Peyer's patch (tissue), 4 donors: ENCODE measurements around the gene COX6B2. TPM values are rescaled to one million over a fixed set of nuclear protein-coding genes. Genes with fewer than 3 reads are reported as not detected.
A peak's percentile ranks its signal among the peaks of the same experiment; 100 is the strongest.

Experiments used
- DNase-seq, 3 donors: peaks; one replicate each; pipeline ENCODE4 v3.0.0-alpha.2; 2017 to 2019
- H3K27ac ChIP-seq, 4 donors: fragments of 200-600 bp; sonication (generic); one replicate each; pipeline ENCODE4 v1.5.1; 2016 to 2019
- H3K27me3 ChIP-seq, 2 donors: fragments of 200-600 bp; sonication (generic); one replicate each; pipeline ENCODE4 v1.5.1; 2019
- H3K36me3 ChIP-seq, 3 donors: fragments of 200-600 bp; sonication (generic); one replicate each; pipeline ENCODE4 v1.5.1; 2016 to 2019
- H3K4me1 ChIP-seq, 4 donors: fragments of 200-600 bp; sonication (generic); one replicate each; pipeline ENCODE4 v1.5.1; 2016 to 2019
- H3K4me3 ChIP-seq, 4 donors: fragments of 200-600 bp; sonication (generic); 1 replicate in 3 of 4; 2 replicates in 1 of 4; pipeline ENCODE4 v1.5.1; 2016 to 2019; ENCODE audit warnings: mild to moderate bottlenecking in 1 of 4
- H3K9me3 ChIP-seq, 4 donors: fragments of 200-600 bp; sonication (generic); one replicate each; pipeline ENCODE4 v1.5.1; 2016 to 2019; ENCODE audit warnings: mild to moderate bottlenecking in 1 of 4
- CTCF ChIP-seq, 6 experiments: fragments of 450-650 bp in 4 of 6; fragments of 200-600 bp in 2 of 6; sonication (generic) in 1 of 6; IDR thresholded peaks; one replicate each; pipeline ENCODE4 v1.5.1; 2017 to 2019; ENCODE audit warnings: antibody characterized with exemption in 6 of 6, mild to moderate bottlenecking in 3 of 6, moderate library complexity in 1 of 6
- POLR2A ChIP-seq, 2 donors: fragments of 450-650 bp; IDR thresholded peaks; one replicate each; pipeline ENCODE4 v1.5.1; 2017; ENCODE audit warnings: antibody characterized with exemption in 2 of 2, mild to moderate bottlenecking in 2 of 2, moderate library complexity in 2 of 2
- total RNA-seq, 4 donors: library from RNA; depleted of rRNA; stranded (reverse); fragments of >200 nt; gene quantifications; one replicate each; pipeline ENCODE4 v1.1.0, GENCODE V29; 2016

Gene COX6B2
- total RNA-seq, 4 donors from 2014 or later = not detected

GRCh38 chr19:55319785-55320184, 34.7 kb downstream of the COX6B2 start:
- Histone ChIP-seq H3K4me1 (peaks cover 0 to 14% (median 0%) of the 10 kb centered on the region in 4 donors), H3K9me3 (no peaks in the 10 kb centered on the region), H3K36me3 (peaks cover 0 to 39% (median 0%) of the 10 kb centered on the region in 3 donors), H3K27ac (no peak overlapping the region), H3K4me3 (peak overlapping the region in 1 of 4 donors; percentile 46), H3K27me3 (no peaks in the 10 kb centered on the region)
- no peak for DNase-seq
- TF ChIP-seq CTCF (IDR thresholded peaks at IDR 0.05) (no peak), POLR2A (IDR thresholded peaks at IDR 0.05) (no peak)

DNA sequence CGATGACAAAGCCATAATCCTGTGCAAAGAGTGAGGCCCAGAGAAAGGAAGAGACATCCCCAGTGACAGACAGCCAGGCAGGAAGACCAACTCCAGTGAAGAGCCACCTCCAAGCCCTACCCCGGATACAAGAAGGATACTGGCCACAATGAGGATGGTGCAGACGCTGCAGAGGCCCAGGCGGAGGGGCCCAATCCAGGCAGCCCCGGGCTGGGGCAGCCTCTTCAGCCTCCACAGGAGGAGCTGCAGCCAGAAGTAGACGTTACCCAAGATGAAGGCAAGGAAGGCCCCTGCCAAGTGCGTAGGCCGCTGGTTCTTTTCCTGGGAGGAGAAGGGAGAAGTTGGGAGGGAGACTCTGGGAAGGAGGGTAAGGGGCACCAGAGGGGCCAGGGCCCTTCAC, 37.9 kb downstream of the COX6B2 start:
- no peak overlapping the region for H3K27ac ChIP-seq
- H3K36me3 ChIP-seq = peaks cover 0 to 52% (median 0%) of the 10 kb centered on the region in 3 donors
- no peaks in the 10 kb centered on the region for H3K27me3 ChIP-seq
- H3K9me3 ChIP-seq = no peaks in the 10 kb centered on the region
- H3K4me3 ChIP-seq = no peak overlapping the region
- TF ChIP-seq CTCF (IDR thresholded peaks at IDR 0.05) (no peak), POLR2A (IDR thresholded peaks at IDR 0.05) (no peak)
- H3K4me1 ChIP-seq = peaks cover 0 to 8% (median 0%) of the 10 kb centered on the region in 4 donors
- DNase-seq = no peak

DNA sequence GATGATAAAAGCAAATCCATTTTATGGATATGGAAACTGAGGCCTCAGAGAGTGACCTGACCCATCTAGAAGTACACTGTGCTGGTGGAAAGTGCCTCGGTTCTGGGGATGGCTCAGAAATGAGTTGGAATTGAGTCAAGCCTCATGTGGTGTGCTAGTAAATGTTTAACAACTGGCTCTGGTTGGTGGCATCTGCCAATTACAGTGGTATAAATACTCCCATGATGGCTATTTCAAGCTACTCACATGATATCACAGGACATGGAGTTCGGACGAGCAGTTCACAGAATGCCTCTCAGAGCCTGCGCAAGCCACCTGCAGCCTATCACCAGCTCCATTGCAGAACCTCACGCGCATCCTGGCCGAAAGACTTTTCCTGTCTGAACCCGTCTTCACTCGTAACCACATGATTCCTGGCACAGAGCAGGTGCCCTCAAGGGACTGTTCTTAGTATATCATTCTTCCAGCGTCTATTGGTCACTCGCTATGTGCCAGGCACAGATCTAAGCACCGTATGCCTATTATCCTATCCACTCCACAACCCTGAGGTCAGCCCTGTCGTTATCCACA, 38.5 kb downstream of the COX6B2 start:
- DNase-seq = no peak
- Histone ChIP-seq H3K4me3 (no peak overlapping the region), H3K27ac (no peak overlapping the region), H3K27me3 (no peaks in the 10 kb centered on the region), H3K9me3 (no peaks in the 10 kb centered on the region), H3K4me1 (peaks cover 0 to 8% (median 0%) of the 10 kb centered on the region in 4 donors), H3K36me3 (peaks cover 0 to 52% (median 0%) of the 10 kb centered on the region in 3 donors)
- TF ChIP-seq CTCF (IDR thresholded peaks at IDR 0.05) = no peak
- TF ChIP-seq POLR2A (IDR thresholded peaks at IDR 0.05) = no peak

DNA sequence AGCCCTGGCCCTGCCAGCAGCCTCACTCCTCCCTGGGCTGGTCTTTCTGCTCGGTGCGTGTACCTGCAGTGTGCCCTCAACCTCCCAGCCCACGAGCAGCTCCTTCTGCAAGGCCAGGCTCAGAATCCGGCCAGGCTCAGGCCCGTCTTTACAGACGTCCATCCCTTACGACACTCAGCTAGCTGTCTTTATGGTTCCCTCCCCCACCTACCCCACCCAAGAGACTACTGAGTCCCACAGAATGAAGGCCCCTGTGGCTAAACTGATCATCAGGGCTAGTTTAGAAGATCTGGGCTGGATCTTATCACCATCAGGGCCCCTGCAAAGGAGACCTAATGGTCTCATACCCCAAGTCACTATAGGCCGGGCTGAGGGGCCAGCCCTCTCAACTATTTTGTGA, 40.1 kb downstream of the COX6B2 start:
- TF ChIP-seq CTCF (IDR thresholded peaks at IDR 0.05) (no peak), POLR2A (IDR thresholded peaks at IDR 0.05) (no peak)
- peaks cover 0 to 43% (median 0%) of the 10 kb centered on the region in 3 donors for H3K36me3 ChIP-seq
- DNase-seq = no peak
- H3K4me1 ChIP-seq = no peaks in the 10 kb centered on the region
- no peak overlapping the region for H3K27ac ChIP-seq
- H3K27me3 ChIP-seq = no peaks in the 10 kb centered on the region
- no peak overlapping the region for H3K4me3 ChIP-seq
- H3K9me3 ChIP-seq = no peaks in the 10 kb centered on the region

DNA sequence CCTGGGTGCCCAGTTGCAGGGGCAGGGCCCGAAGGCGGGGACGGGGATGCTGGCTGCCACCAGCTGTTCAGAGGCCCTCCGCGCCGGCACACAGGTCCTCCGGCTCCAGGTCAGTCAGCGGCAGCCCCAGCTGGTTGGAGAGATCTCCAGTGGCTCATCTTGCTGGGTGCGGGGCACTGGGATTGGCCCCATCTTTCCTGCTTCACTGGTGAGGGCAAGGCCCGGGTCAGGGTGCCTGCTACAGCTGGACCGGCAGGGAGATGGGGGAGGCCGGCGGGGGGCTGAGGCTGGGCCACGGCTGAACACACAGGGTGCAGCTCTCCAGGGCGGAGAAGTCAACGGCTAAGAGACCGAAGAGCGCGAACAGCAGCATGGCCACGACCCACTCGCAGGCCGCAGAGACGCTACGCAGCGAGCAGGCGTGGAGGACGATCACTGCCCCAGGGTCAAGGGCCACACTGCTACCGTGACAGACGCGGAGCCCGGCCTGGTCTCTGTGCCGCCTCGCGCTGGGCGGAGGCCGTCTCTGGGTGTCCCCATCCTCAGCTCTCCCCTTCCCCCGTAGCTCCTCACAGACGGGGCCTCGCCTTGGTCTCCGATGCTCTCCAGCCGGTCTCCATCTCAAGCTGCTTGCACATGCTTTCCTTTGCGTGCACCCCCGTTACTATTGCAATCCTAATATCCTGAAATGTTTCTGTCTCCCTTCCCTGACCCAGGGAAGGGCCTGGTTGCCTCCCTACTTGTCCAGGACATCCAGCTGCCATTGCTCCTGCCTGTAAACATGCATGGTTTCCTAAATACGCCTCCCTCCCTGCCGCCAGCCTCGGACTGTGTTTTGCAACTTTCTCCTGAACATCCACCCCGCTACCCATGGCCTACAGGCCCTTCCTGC, 41.7 kb downstream of the COX6B2 start:
- no peak for DNase-seq
- H3K27me3 ChIP-seq = no peaks in the 10 kb centered on the region
- no peaks in the 10 kb centered on the region for H3K4me1 ChIP-seq
- H3K4me3 ChIP-seq = no peak overlapping the region
- H3K36me3 ChIP-seq = peaks cover 0 to 39% (median 0%) of the 10 kb centered on the region in 3 donors
- no peak overlapping the region for H3K27ac ChIP-seq
- no peak for TF ChIP-seq CTCF (IDR thresholded peaks at IDR 0.05)
- no peak for TF ChIP-seq POLR2A (IDR thresholded peaks at IDR 0.05)
- H3K9me3 ChIP-seq = no peaks in the 10 kb centered on the region
